H1 (cell line): ENCODE data around the gene POFUT2. TPM values are rescaled to one million over a fixed set of nuclear protein-coding genes. Genes with fewer than 3 reads are reported as not detected.

Experiments used
- CTCF ChIA-PET: fragments of 300-600 bp; sonication (Branson Sonifier 250); formaldehyde crosslinking; loops from one replicate; lab custom pipeline; 2021; ENCODE audit not compliant: partially characterized antibody; lab: Charles Lee
- POLR2A ChIA-PET: fragments of 300-600 bp; sonication (Branson Sonifier 250); formaldehyde crosslinking; loops from one replicate; lab custom pipeline; 2021; ENCODE audit warnings: inconsistent platforms; ENCODE audit not compliant: partially characterized antibody; lab: Charles Lee
- DNase-seq, 2 experiments: peaks; one replicate each; pipeline versions ENCODE4 v3.0.0 to v3.0.0-alpha.2; 2010 to 2022; ENCODE audit warnings: low spot score in 2 of 2, low read depth in 1 of 2, mixed read lengths in 1 of 2
- FAIRE-seq: peaks from 2 replicates; lab custom pipeline; 2011; peaks lifted over from hg19 to GRCh38; lab: Jason Lieb, UNC
- H2AFZ ChIP-seq: 2 replicates; pipeline ENCODE4 v1.8.1; 2012; ENCODE audit warnings: low read length, inconsistent platforms
- H2AK5ac ChIP-seq: 2 replicates; pipeline ENCODE4 v1.6.1; 2013; ENCODE audit warnings: low read depth, low read length
- H2BK120ac ChIP-seq: replicated peaks from 2 replicates; pipeline ENCODE3; 2013; ENCODE audit warnings: low read depth, low read length, inconsistent platforms
- H2BK12ac ChIP-seq: 2 replicates; pipeline ENCODE4 v1.6.1; 2013; ENCODE audit warnings: low read depth, low read length
- H2BK15ac ChIP-seq: 2 replicates; pipeline ENCODE4 v1.6.1; 2013; ENCODE audit warnings: low read length
- H2BK20ac ChIP-seq: 2 replicates; pipeline ENCODE4 v1.6.1; 2013; ENCODE audit warnings: low read length
- H2BK5ac ChIP-seq: 2 replicates; pipeline ENCODE4 v1.6.1; 2013; ENCODE audit warnings: low read depth, low read length
- H3K14ac ChIP-seq: 2 replicates; pipeline ENCODE4 v1.6.1; 2013; ENCODE audit warnings: inconsistent platforms; ENCODE audit not compliant: insufficient read length
- H3K18ac ChIP-seq: 2 replicates; pipeline ENCODE4 v1.6.1; 2013; ENCODE audit warnings: low read length; ENCODE audit errors: extremely low read depth
- H3K23ac ChIP-seq: 2 replicates; pipeline ENCODE4 v1.6.1; 2013; ENCODE audit warnings: inconsistent platforms; ENCODE audit not compliant: insufficient read length
- H3K23me2 ChIP-seq: 2 replicates; pipeline ENCODE4 v1.6.1; 2013; ENCODE audit warnings: low read depth, low read length
- H3K27ac ChIP-seq: 2 replicates; pipeline ENCODE4 v1.6.1; 2011; ENCODE audit warnings: low read depth, low read length, inconsistent platforms
- H3K27me3 ChIP-seq, 4 experiments: replicated peaks in 1 of 4; 1 replicate in 1 of 4; 2 replicates in 3 of 4; pipeline versions ENCODE4 v1.6.1 to v1.8.1; 2011 to 2013; ENCODE audit warnings: low read length in 3 of 4, mild to moderate bottlenecking in 3 of 4, inconsistent platforms in 2 of 4, mixed read lengths in 2 of 4, moderate library complexity in 1 of 4; ENCODE audit not compliant: control insufficient read depth in 3 of 4, insufficient read depth in 3 of 4; ENCODE audit errors: extremely low read depth in 1 of 4
- H3K36me3 ChIP-seq, 4 experiments: 2 replicates each; pipeline versions ENCODE4 v1.6.1 to v1.8.1; 2011 to 2013; ENCODE audit warnings: mild to moderate bottlenecking in 4 of 4, low read length in 3 of 4, moderate library complexity in 2 of 4, control low read depth in 1 of 4, inconsistent platforms in 1 of 4; ENCODE audit not compliant: insufficient read depth in 4 of 4, control insufficient read depth in 2 of 4
- H3K4ac ChIP-seq: replicated peaks from 2 replicates; pipeline ENCODE3; 2013; ENCODE audit warnings: low read length, low read depth, mixed read lengths, inconsistent platforms; ENCODE audit not compliant: insufficient read length
- H3K4me1 ChIP-seq, 4 experiments: replicated peaks in 1 of 4; 1 replicate in 1 of 4; 2 replicates in 3 of 4; pipeline versions ENCODE4 v1.6.1 to v1.8.1; 2011 to 2013; ENCODE audit warnings: low read length in 3 of 4, inconsistent platforms in 2 of 4, mixed read lengths in 1 of 4; ENCODE audit not compliant: insufficient read depth in 4 of 4, control insufficient read depth in 3 of 4
- H3K4me2 ChIP-seq, 2 experiments: 2 replicates each; pipeline versions ENCODE4 v1.6.1 to v1.8.1; 2011 to 2013; ENCODE audit warnings: low read depth in 2 of 2, low read length in 2 of 2, control low read depth in 1 of 2, inconsistent platforms in 1 of 2, mild to moderate bottlenecking in 1 of 2; ENCODE audit not compliant: insufficient read depth in 1 of 2
- H3K4me3 ChIP-seq, 4 experiments: fragments of 200-600, 300-600 bp in 1 of 4; sonication (generic), shearing (Covaris generic), sonication (Bioruptor Twin) in 1 of 4; 2 replicates each; pipeline versions ENCODE4 v1.5.1 to v1.8.1; 2011 to 2016; ENCODE audit warnings: low read length in 4 of 4, low read depth in 3 of 4, control low read depth in 2 of 4, inconsistent platforms in 2 of 4, mild to moderate bottlenecking in 2 of 4, mixed read lengths in 1 of 4, moderate library complexity in 1 of 4; ENCODE audit not compliant: insufficient read depth in 2 of 4; ENCODE audit errors: extremely low read depth in 1 of 4
- H3K56ac ChIP-seq: replicated peaks from 2 replicates; pipeline ENCODE3; 2013; ENCODE audit warnings: low read depth, mild to moderate bottlenecking, mixed read lengths, low read length, inconsistent platforms; ENCODE audit not compliant: insufficient read length
- H3K79me1 ChIP-seq: 2 replicates; pipeline ENCODE4 v1.6.1; 2013; ENCODE audit warnings: low read depth, low read length, control low read depth
- H3K79me2 ChIP-seq, 2 experiments: 2 replicates each; pipeline versions ENCODE4 v1.6.1 to v1.8.1; 2012 to 2013; ENCODE audit warnings: low read length in 2 of 2, mild to moderate bottlenecking in 2 of 2, inconsistent platforms in 1 of 2; ENCODE audit not compliant: insufficient read depth in 2 of 2, control insufficient read depth in 1 of 2
- H3K9ac ChIP-seq, 4 experiments: replicated peaks in 1 of 4; 1 replicate in 1 of 4; 2 replicates in 3 of 4; pipeline versions ENCODE4 v1.6.1 to v1.8.1; 2011 to 2013; ENCODE audit warnings: low read depth in 3 of 4, low read length in 3 of 4, control low read depth in 2 of 4, mild to moderate bottlenecking in 2 of 4, moderate library complexity in 2 of 4, inconsistent platforms in 1 of 4; ENCODE audit errors: extremely low read depth in 1 of 4
- H3K9me3 ChIP-seq, 2 experiments: 2 replicates each; pipeline versions ENCODE4 v1.6.1 to v1.8.1; 2012 to 2013; ENCODE audit warnings: mild to moderate bottlenecking in 2 of 2, moderate library complexity in 2 of 2, control low read depth in 1 of 2, inconsistent platforms in 1 of 2, low read depth in 1 of 2, low read length in 1 of 2, mixed read lengths in 1 of 2; ENCODE audit not compliant: insufficient read depth in 2 of 2
- H4K20me1 ChIP-seq, 2 experiments: replicated peaks in 1 of 2; 2 replicates each; pipeline versions ENCODE3 to v1.8.1; 2011 to 2013; ENCODE audit warnings: inconsistent platforms in 2 of 2, low read length in 2 of 2, mild to moderate bottlenecking in 1 of 2; ENCODE audit not compliant: insufficient read depth in 2 of 2, control insufficient read depth in 1 of 2
- H4K5ac ChIP-seq: 2 replicates; pipeline ENCODE4 v1.6.1; 2013; ENCODE audit warnings: low read length, low read depth, mixed read lengths, inconsistent platforms; ENCODE audit not compliant: insufficient read length
- H4K8ac ChIP-seq: 2 replicates; pipeline ENCODE4 v1.8.0; 2013; ENCODE audit warnings: mild to moderate bottlenecking, moderate library complexity, low read length, inconsistent platforms; ENCODE audit not compliant: insufficient read depth; ENCODE audit errors: extremely low read depth
- H4K91ac ChIP-seq: replicated peaks from 2 replicates; pipeline ENCODE3; 2013; ENCODE audit warnings: low read length, mixed read lengths, inconsistent platforms; ENCODE audit not compliant: insufficient read length
- ASH2L ChIP-seq: fragments of 200-600, 300-600 bp; sonication (generic); IDR thresholded peaks from one replicate; pipeline ENCODE4 v1.7.1; 2017; ENCODE audit warnings: low read length
- BRCA1 ChIP-seq: IDR thresholded peaks from 2 replicates; pipeline ENCODE4 v1.6.1; 2012; ENCODE audit warnings: low read depth, low read length, improper control_type of control experiment
- KDM5A ChIP-seq: fragments of 200-600 bp; IDR thresholded peaks from 2 replicates; pipeline ENCODE4 v1.7.1; 2012; ENCODE audit warnings: mild to moderate bottlenecking, low read length, inconsistent platforms, mixed read lengths
- PHF8 ChIP-seq: fragments of 200-600 bp; sonication (generic); conservative IDR thresholded peaks from 2 replicates; pipeline ENCODE4 v1.7.1; 2012; ENCODE audit warnings: low read depth, mild to moderate bottlenecking, inconsistent platforms, low read length, moderate library complexity
- TCF12 ChIP-seq: IDR thresholded peaks from 2 replicates; pipeline ENCODE4 v1.6.1; 2011; ENCODE audit warnings: low read depth, mild to moderate bottlenecking, low read length
- WGBS, 2 experiments: shearing (Covaris generic) in 1 of 2; methylation state at CpG; one replicate each; pipeline versions ENCODE4 v1.1.6 to v1.1.7; 2013 to 2015; ENCODE audit warnings: low lambda C conversion rate in 2 of 2, mixed read lengths in 2 of 2, inconsistent platforms in 1 of 2, low coverage in 1 of 2, missing lambda C conversion rate in 1 of 2; ENCODE audit not compliant: insufficient replicate concordance in 2 of 2, insufficient coverage in 1 of 2, insufficient read length in 1 of 2; ENCODE audit errors: extremely low coverage in 1 of 2, missing lambda C conversion rate in 1 of 2; 5-methylcytosine and 5-hydroxymethylcytosine counted together
- polyA plus RNA-seq, 7 experiments: library from polyadenylated mRNA; depleted of rRNA in 3 of 7; stranded (reverse) in 5 of 7; unstranded in 2 of 7; fragments of >200 nt in 5 of 7; fragments of 200-250 nt in 2 of 7; gene quantifications; 1 replicate in 5 of 7; 2 replicates in 1 of 7; 4 replicates in 1 of 7; pipeline versions ENCODE4 v1.2.1 to v1.2.3, GENCODE V29; 2011 to 2013; ENCODE audit warnings: missing spikeins in 2 of 7, mixed read lengths in 2 of 7
- total RNA-seq: library from RNA; stranded (reverse); fragmentation: NEBNext Ultra II Directional; extraction: Animal tissue kit (Norgen Biotek cat#: 25700); gene quantifications from 2 replicates; pipeline ENCODE4 v1.2.1, GENCODE V29; 2021
- TF ChIP-seq, protein P1 (sequence below): IDR thresholded peaks from 2 replicates; pipeline ENCODE4 v1.6.1; 2012; ENCODE audit warnings: low read length, inconsistent platforms

POFUT2 gene
- total and polyA plus RNA-seq, 2 of the 8 experiments (the other 6 are each of a cell fraction or from before 2014, with no cell fraction given), result 13.7 to 32.1 TPM

DNA sequence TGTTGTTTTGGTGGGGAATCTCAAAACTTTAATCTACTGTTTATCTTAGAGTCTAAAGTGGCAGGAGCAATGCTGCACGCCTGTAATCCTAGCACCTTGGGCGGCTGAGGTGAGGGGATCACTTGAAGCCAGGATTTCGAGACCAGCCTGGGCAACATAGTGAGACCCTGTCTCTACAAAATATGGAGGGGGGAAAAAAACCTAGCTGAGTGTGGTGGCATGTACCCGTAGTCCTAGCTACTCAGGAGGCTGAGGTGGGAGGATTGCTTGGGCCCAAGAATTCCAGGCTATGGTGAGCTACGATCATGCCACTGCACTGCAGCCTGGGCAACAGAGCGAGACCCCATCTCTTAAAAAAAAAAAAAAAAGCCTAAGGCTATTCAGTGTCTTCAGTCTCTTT, 38.1 kb downstream of the POFUT2 start:
- CTCF ChIA-PET, result interaction anchor here (0.7 to 3.7 kb wide), 4 partner anchors 15 to 139 kb away, joined by 3 to 28 read pairs (median 8); no protein-coding TSS in a partner anchor
- 89% methylated on average over 5 of the region's 6 CpGs; no CpG with 5 or more reads in 1 of the 2 experiments for WGBS, 2 experiments

More for the DNA sequence above, 38.1 kb downstream of the POFUT2 start:
- FAIRE-seq (no peak), DNase-seq (no peak)
- Histone ChIP-seq H3K18ac (no peak overlapping the region), H2BK12ac (no peak overlapping the region), H3K79me1 (no peaks in the 10 kb centered on the region), H3K4me1 (peaks cover 0 to 13% (median 7%) of the 10 kb centered on the region in 4 experiments; a peak in 5 of 7 replicates), H3K9me3 (peaks cover 0 to 4% of the 10 kb centered on the region in 2 experiments; a peak in 1 of 4 replicates), H2BK20ac (no peak overlapping the region), H4K20me1 (no peaks in the 10 kb centered on the region), H4K91ac (no peak overlapping the region), H2BK120ac (no peak overlapping the region), H2AK5ac (no peak overlapping the region), H2BK5ac (no peak overlapping the region), H3K23ac (no peak overlapping the region), H3K79me2 (no peaks in the 10 kb centered on the region), H4K8ac (no peak overlapping the region), H2BK15ac (peak overlapping the region; percentile 5; the same call in 1 of the 2 replicates), H2AFZ (no peak overlapping the region)
- POLR2A ChIA-PET, result no interaction called here
- TF ChIP-seq PHF8, result no peak
- no peak for TF ChIP-seq ASH2L
- no peak for TF ChIP-seq TCF12
- TF ChIP-seq KDM5A, result no peak
- no peak for TF ChIP-seq BRCA1
- TF ChIP-seq, protein P1, sequence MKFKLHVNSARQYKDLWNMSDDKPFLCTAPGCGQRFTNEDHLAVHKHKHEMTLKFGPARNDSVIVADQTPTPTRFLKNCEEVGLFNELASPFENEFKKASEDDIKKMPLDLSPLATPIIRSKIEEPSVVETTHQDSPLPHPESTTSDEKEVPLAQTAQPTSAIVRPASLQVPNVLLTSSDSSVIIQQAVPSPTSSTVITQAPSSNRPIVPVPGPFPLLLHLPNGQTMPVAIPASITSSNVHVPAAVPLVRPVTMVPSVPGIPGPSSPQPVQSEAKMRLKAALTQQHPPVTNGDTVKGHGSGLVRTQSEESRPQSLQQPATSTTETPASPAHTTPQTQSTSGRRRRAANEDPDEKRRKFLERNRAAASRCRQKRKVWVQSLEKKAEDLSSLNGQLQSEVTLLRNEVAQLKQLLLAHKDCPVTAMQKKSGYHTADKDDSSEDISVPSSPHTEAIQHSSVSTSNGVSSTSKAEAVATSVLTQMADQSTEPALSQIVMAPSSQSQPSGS, result no peak
- TF ChIP-seq, all 59 proteins: peak for 0
- Histone ChIP-seq H3K4ac (no peak overlapping the region), H3K4me3 (no peak overlapping the region), H3K56ac (no peak overlapping the region), H3K27me3 (no peaks in the 10 kb centered on the region; a peak in 1 of 7 replicates), H3K9ac (no peak overlapping the region), H4K5ac (no peak overlapping the region), H3K4me2 (no peak overlapping the region), H3K27ac (no peak overlapping the region), H3K36me3 (no peaks in the 10 kb centered on the region), H3K23me2 (no peaks in the 10 kb centered on the region), H3K14ac (no peak overlapping the region)
